GM23338 (cell line): ENCODE data around the gene TTBK1. TPM values are rescaled to one million over a fixed set of nuclear protein-coding genes. Genes with fewer than 3 reads are reported as not detected.

ENCODE experiments used
- ATAC-seq: fragments of 200-7000 bp; cut with Tn5 transposase; 3 replicates; pipeline ENCODE4 v1.9.1; 2020
- DNase-seq: peaks from one replicate; pipeline ENCODE4 v3.0.0-alpha.2; 2015; ENCODE audit warnings: low spot score
- H2AFZ ChIP-seq: fragments of 200-600 bp; sonication (generic); 2 replicates; pipeline ENCODE4 v1.8.0; 2016; ENCODE audit warnings: antibody characterized with exemption, mild to moderate bottlenecking, moderate library complexity
- H3F3A ChIP-seq: fragments of 200-600 bp; sonication (generic); replicated peaks from 2 replicates; pipeline ENCODE4 v1.8.0; 2017; ENCODE audit warnings: antibody characterized with exemption, mixed run types, low read depth
- H3K27ac ChIP-seq: fragments of 200-600 bp; sonication (generic); 2 replicates; pipeline ENCODE4 v1.6.1; 2016; ENCODE audit warnings: low read depth
- H3K27me3 ChIP-seq: fragments of 200-600 bp; sonication (generic); 2 replicates; pipeline ENCODE4 v1.8.0; 2016; ENCODE audit warnings: mild to moderate bottlenecking, mixed run types, moderate library complexity; ENCODE audit not compliant: insufficient read depth
- H3K36me3 ChIP-seq: fragments of 200-600 bp; sonication (generic); 2 replicates; pipeline ENCODE4 v1.8.0; 2016; ENCODE audit warnings: mild to moderate bottlenecking; ENCODE audit not compliant: insufficient read depth
- H3K4me1 ChIP-seq: fragments of 200-600 bp; sonication (generic); 2 replicates; pipeline ENCODE4 v1.8.0; 2016; ENCODE audit warnings: mild to moderate bottlenecking, moderate library complexity; ENCODE audit not compliant: insufficient read depth
- H3K4me2 ChIP-seq: fragments of 200-600 bp; sonication (generic); 2 replicates; pipeline ENCODE4 v1.7.1; 2017; ENCODE audit warnings: mixed run types
- H3K4me3 ChIP-seq: fragments of 200-600 bp; sonication (generic); 2 replicates; pipeline ENCODE4 v1.6.1; 2016; ENCODE audit warnings: mixed run types
- H3K79me2 ChIP-seq: fragments of 200-600 bp; sonication (generic); replicated peaks from 2 replicates; pipeline ENCODE4 v1.8.0; 2017; ENCODE audit warnings: mild to moderate bottlenecking; ENCODE audit not compliant: insufficient read depth
- H3K9me2 ChIP-seq: fragments of 200-600 bp; sonication (generic); 2 replicates; pipeline ENCODE4 v1.8.0; 2017; ENCODE audit not compliant: insufficient read depth
- H4K20me1 ChIP-seq: fragments of 200-600 bp; sonication (generic); replicated peaks from 2 replicates; pipeline ENCODE4 v1.8.0; 2017; ENCODE audit warnings: mild to moderate bottlenecking; ENCODE audit not compliant: insufficient read depth
- H3K27ac Mint-ChIP-seq: 2 replicates; pipeline ENCODE4 v1.8.0; 2020; ENCODE audit warnings: inconsistent platforms, mild to moderate bottlenecking, moderate library complexity, mixed read lengths
- H3K27me3 Mint-ChIP-seq: 3 replicates; pipeline ENCODE4 v1.8.0; 2022; ENCODE audit warnings: low read depth, mild to moderate bottlenecking, moderate library complexity, mixed read lengths, inconsistent platforms; ENCODE audit not compliant: insufficient read depth, poor library complexity
- H3K36me3 Mint-ChIP-seq: 3 replicates; pipeline ENCODE4 v1.8.0; 2021; ENCODE audit warnings: low read depth, mild to moderate bottlenecking, inconsistent platforms, moderate library complexity, mixed read lengths
- H3K4me1 Mint-ChIP-seq: 3 replicates; pipeline ENCODE4 v1.8.0; 2020; ENCODE audit warnings: mild to moderate bottlenecking, inconsistent platforms, mixed read lengths
- H3K4me3 Mint-ChIP-seq: 3 replicates; pipeline ENCODE4 v1.8.0; 2021; ENCODE audit warnings: moderate library complexity, mild to moderate bottlenecking, inconsistent platforms, mixed read lengths
- H3K9me3 Mint-ChIP-seq: 3 replicates; pipeline ENCODE4 v1.8.0; 2020; ENCODE audit warnings: moderate library complexity, mild to moderate bottlenecking, inconsistent platforms, mixed read lengths
- CREB1 ChIP-seq: fragments of 250-450 bp; sonication (Bioruptor Pico); IDR thresholded peaks from 2 replicates; pipeline ENCODE4 v1.5.0; 2020; ENCODE audit warnings: low read depth, mild to moderate bottlenecking, moderate library complexity
- EZH2 ChIP-seq: fragments of 200-600 bp; sonication (generic); IDR thresholded peaks from one replicate; pipeline ENCODE4 v1.8.0; 2017; ENCODE audit warnings: antibody characterized with exemption, mild to moderate bottlenecking, low read depth; ENCODE audit not compliant: unreplicated experiment
- EZH2phosphoT487 ChIP-seq: fragments of 200-600 bp; sonication (generic); IDR thresholded peaks from one replicate; pipeline ENCODE4 v1.8.1; 2018; ENCODE audit warnings: antibody characterized with exemption; ENCODE audit not compliant: unreplicated experiment
- JUNB ChIP-seq: IDR thresholded peaks from one replicate; pipeline ENCODE4 v1.6.1; 2016; ENCODE audit warnings: antibody characterized with exemption; ENCODE audit not compliant: unreplicated experiment
- NANOG ChIP-seq: IDR thresholded peaks from 2 replicates; pipeline ENCODE4 v1.6.1; 2016; ENCODE audit warnings: antibody characterized with exemption, borderline replicate concordance
- POLR2AphosphoS5 ChIP-seq: IDR thresholded peaks from 2 replicates; pipeline ENCODE4 v1.6.1; 2016; ENCODE audit warnings: antibody characterized with exemption, low read depth
- STAT1 ChIP-seq: IDR thresholded peaks from one replicate; pipeline ENCODE4 v1.6.1; 2016; ENCODE audit warnings: antibody characterized with exemption; ENCODE audit not compliant: unreplicated experiment
- ZNF114 ChIP-seq: fragments of 250-450 bp; sonication (Bioruptor Pico); IDR thresholded peaks from 2 replicates; pipeline ENCODE4 v1.5.0; 2020; ENCODE audit warnings: mild to moderate bottlenecking, moderate library complexity
- ZNF331 ChIP-seq: fragments of 250-450 bp; sonication (Bioruptor Pico); IDR thresholded peaks from 2 replicates; pipeline ENCODE4 v1.5.0; 2020; ENCODE audit warnings: low read depth, mild to moderate bottlenecking, moderate library complexity
- polyA plus RNA-seq: library from polyadenylated mRNA; unstranded; fragments of >200 nt; fragmentation: Nextera tagmentation; extraction: Ambion mirVana; gene quantifications from 2 replicates; pipeline ENCODE4 v1.2.1, GENCODE V29; 2016
- total RNA-seq: library from RNA; depleted of rRNA; stranded (reverse); fragments of >200 nt; shearing (Covaris generic); gene quantifications from 2 replicates; pipeline ENCODE4 v1.2.3, GENCODE V29; 2014
- TF ChIP-seq, protein P1 (sequence below): fragments of 250-450 bp; sonication (Bioruptor Pico); IDR thresholded peaks from 2 replicates; pipeline ENCODE4 v1.5.0; 2020; ENCODE audit warnings: mild to moderate bottlenecking, moderate library complexity
- TF ChIP-seq, protein P2 (sequence below): IDR thresholded peaks from 2 replicates; pipeline ENCODE4 v1.6.1; 2016; ENCODE audit warnings: antibody characterized with exemption
- TF ChIP-seq, protein P3 (sequence below), 2 experiments: fragments of 200-600 bp in 1 of 2; sonication (generic) in 1 of 2; conservative IDR thresholded peaks; 2 replicates each; pipeline versions ENCODE4 v1.5.1 to v1.6.1; 2016 to 2017; ENCODE audit warnings: antibody characterized with exemption in 2 of 2, low read depth in 2 of 2, mild to moderate bottlenecking in 2 of 2, moderate library complexity in 1 of 2
- TF ChIP-seq, protein P4 (sequence below): IDR thresholded peaks from one replicate; pipeline ENCODE4 v1.6.1; 2018; ENCODE audit warnings: antibody characterized with exemption; ENCODE audit not compliant: unreplicated experiment

TTBK1 gene
- total and polyA plus RNA-seq, 2 experiments from 2014 or later: 0.29 to 1.1 TPM

DNA sequence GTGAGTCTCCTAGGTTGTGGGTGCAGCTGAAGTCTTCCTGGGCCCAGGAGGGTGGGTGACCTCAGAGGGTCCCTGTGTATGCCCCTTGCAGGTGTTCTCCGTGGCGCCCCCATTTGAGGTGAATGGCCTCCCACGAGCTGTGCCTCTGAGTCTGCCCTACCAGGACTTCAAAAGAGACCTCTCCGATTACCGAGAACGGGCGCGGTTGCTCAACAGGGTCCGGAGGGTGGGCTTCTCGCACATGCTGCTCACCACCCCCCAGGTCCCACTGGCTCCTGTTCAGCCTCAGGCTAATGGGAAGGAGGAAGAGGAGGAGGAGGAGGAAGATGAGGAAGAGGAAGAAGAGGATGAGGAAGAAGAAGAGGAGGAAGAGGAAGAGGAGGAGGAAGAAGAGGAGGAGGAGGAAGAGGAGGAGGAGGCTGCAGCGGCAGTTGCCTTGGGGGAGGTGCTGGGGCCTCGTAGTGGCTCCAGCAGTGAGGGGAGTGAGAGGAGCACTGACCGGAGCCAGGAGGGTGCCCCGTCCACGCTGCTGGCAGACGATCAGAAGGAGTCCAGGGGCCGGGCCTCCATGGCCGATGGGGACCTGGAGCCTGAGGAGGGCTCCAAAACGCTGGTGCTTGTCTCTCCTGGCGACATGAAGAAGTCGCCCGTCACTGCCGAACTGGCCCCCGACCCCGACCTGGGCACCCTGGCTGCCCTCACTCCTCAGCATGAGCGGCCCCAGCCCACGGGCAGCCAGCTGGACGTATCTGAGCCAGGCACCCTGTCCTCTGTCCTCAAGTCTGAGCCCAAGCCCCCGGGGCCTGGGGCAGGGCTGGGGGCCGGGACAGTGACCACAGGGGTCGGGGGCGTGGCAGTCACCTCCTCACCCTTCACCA lies 39.6 kb downstream of the TTBK1 start:
- H3K36me3 ChIP-seq: no peaks in the 10 kb centered on the region
- H4K20me1 ChIP-seq: no peaks in the 10 kb centered on the region
- H3K27ac ChIP-seq: no peak overlapping the region
- no peak overlapping the region for H3K4me2 ChIP-seq
- no peak overlapping the region for H3K4me3 Mint-ChIP-seq
- H3K4me3 ChIP-seq: no peak overlapping the region
- TF ChIP-seq STAT1 (no peak), EZH2 (no peak), JUNB (no peak), ZNF114 (no peak), NANOG (no peak), ZNF331 (CRISPR knock-in tag) (no peak), EZH2phosphoT487 (no peak), CREB1 (CRISPR knock-in tag) (no peak), POLR2AphosphoS5 (no peak)
- TF ChIP-seq, protein P1, sequence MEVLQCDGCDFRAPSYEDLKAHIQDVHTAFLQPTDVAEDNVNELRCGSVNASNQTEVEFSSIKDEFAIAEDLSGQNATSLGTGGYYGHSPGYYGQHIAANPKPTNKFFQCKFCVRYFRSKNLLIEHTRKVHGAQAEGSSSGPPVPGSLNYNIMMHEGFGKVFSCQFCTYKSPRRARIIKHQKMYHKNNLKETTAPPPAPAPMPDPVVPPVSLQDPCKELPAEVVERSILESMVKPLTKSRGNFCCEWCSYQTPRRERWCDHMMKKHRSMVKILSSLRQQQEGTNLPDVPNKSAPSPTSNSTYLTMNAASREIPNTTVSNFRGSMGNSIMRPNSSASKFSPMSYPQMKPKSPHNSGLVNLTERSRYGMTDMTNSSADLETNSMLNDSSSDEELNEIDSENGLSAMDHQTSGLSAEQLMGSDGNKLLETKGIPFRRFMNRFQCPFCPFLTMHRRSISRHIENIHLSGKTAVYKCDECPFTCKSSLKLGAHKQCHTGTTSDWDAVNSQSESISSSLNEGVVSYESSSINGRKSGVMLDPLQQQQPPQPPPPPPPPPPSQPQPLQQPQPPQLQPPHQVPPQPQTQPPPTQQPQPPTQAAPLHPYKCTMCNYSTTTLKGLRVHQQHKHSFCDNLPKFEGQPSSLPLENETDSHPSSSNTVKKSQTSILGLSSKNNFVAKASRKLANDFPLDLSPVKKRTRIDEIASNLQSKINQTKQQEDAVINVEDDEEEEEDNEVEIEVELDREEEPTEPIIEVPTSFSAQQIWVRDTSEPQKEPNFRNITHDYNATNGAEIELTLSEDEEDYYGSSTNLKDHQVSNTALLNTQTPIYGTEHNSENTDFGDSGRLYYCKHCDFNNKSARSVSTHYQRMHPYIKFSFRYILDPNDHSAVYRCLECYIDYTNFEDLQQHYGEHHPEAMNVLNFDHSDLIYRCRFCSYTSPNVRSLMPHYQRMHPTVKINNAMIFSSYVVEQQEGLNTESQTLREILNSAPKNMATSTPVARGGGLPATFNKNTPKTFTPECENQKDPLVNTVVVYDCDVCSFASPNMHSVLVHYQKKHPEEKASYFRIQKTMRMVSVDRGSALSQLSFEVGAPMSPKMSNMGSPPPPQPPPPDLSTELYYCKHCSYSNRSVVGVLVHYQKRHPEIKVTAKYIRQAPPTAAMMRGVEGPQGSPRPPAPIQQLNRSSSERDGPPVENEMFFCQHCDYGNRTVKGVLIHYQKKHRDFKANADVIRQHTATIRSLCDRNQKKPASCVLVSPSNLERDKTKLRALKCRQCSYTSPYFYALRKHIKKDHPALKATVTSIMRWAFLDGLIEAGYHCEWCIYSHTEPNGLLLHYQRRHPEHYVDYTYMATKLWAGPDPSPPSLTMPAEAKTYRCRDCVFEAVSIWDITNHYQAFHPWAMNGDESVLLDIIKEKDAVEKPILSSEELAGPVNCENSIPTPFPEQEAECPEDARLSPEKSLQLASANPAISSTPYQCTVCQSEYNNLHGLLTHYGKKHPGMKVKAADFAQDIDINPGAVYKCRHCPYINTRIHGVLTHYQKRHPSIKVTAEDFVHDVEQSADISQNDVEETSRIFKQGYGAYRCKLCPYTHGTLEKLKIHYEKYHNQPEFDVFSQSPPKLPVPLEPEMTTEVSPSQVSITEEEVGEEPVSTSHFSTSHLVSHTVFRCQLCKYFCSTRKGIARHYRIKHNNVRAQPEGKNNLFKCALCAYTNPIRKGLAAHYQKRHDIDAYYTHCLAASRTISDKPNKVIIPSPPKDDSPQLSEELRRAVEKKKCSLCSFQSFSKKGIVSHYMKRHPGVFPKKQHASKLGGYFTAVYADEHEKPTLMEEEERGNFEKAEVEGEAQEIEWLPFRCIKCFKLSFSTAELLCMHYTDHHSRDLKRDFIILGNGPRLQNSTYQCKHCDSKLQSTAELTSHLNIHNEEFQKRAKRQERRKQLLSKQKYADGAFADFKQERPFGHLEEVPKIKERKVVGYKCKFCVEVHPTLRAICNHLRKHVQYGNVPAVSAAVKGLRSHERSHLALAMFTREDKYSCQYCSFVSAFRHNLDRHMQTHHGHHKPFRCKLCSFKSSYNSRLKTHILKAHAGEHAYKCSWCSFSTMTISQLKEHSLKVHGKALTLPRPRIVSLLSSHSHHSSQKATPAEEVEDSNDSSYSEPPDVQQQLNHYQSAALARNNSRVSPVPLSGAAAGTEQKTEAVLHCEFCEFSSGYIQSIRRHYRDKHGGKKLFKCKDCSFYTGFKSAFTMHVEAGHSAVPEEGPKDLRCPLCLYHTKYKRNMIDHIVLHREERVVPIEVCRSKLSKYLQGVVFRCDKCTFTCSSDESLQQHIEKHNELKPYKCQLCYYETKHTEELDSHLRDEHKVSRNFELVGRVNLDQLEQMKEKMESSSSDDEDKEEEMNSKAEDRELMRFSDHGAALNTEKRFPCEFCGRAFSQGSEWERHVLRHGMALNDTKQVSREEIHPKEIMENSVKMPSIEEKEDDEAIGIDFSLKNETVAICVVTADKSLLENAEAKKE (CRISPR knock-in tag): no peak
- TF ChIP-seq, protein P2, sequence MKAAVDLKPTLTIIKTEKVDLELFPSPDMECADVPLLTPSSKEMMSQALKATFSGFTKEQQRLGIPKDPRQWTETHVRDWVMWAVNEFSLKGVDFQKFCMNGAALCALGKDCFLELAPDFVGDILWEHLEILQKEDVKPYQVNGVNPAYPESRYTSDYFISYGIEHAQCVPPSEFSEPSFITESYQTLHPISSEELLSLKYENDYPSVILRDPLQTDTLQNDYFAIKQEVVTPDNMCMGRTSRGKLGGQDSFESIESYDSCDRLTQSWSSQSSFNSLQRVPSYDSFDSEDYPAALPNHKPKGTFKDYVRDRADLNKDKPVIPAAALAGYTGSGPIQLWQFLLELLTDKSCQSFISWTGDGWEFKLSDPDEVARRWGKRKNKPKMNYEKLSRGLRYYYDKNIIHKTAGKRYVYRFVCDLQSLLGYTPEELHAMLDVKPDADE: no peak
- TF ChIP-seq, protein P3, sequence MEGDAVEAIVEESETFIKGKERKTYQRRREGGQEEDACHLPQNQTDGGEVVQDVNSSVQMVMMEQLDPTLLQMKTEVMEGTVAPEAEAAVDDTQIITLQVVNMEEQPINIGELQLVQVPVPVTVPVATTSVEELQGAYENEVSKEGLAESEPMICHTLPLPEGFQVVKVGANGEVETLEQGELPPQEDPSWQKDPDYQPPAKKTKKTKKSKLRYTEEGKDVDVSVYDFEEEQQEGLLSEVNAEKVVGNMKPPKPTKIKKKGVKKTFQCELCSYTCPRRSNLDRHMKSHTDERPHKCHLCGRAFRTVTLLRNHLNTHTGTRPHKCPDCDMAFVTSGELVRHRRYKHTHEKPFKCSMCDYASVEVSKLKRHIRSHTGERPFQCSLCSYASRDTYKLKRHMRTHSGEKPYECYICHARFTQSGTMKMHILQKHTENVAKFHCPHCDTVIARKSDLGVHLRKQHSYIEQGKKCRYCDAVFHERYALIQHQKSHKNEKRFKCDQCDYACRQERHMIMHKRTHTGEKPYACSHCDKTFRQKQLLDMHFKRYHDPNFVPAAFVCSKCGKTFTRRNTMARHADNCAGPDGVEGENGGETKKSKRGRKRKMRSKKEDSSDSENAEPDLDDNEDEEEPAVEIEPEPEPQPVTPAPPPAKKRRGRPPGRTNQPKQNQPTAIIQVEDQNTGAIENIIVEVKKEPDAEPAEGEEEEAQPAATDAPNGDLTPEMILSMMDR (conservative IDR thresholded peaks at IDR 0.05; ENCODE audit: low read depth in 2 of 2): no peak
- TF ChIP-seq, protein P4, sequence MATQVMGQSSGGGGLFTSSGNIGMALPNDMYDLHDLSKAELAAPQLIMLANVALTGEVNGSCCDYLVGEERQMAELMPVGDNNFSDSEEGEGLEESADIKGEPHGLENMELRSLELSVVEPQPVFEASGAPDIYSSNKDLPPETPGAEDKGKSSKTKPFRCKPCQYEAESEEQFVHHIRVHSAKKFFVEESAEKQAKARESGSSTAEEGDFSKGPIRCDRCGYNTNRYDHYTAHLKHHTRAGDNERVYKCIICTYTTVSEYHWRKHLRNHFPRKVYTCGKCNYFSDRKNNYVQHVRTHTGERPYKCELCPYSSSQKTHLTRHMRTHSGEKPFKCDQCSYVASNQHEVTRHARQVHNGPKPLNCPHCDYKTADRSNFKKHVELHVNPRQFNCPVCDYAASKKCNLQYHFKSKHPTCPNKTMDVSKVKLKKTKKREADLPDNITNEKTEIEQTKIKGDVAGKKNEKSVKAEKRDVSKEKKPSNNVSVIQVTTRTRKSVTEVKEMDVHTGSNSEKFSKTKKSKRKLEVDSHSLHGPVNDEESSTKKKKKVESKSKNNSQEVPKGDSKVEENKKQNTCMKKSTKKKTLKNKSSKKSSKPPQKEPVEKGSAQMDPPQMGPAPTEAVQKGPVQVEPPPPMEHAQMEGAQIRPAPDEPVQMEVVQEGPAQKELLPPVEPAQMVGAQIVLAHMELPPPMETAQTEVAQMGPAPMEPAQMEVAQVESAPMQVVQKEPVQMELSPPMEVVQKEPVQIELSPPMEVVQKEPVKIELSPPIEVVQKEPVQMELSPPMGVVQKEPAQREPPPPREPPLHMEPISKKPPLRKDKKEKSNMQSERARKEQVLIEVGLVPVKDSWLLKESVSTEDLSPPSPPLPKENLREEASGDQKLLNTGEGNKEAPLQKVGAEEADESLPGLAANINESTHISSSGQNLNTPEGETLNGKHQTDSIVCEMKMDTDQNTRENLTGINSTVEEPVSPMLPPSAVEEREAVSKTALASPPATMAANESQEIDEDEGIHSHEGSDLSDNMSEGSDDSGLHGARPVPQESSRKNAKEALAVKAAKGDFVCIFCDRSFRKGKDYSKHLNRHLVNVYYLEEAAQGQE: no peak
- H2AFZ ChIP-seq: no peak overlapping the region
- H3K4me1 Mint-ChIP-seq: peaks cover 22% of the 10 kb centered on the region
- peaks cover 17% of the 10 kb centered on the region for H3K4me1 ChIP-seq
- peaks cover 24% of the 10 kb centered on the region for H3K27me3 ChIP-seq
- no peaks in the 10 kb centered on the region for H3K9me2 ChIP-seq
- no peak overlapping the region for H3K27ac Mint-ChIP-seq
- no peaks in the 10 kb centered on the region for H3K79me2 ChIP-seq
- ATAC-seq (no peak), DNase-seq (no peak)
- no peaks in the 10 kb centered on the region for H3K36me3 Mint-ChIP-seq
- H3K9me3 Mint-ChIP-seq: no peaks in the 10 kb centered on the region
- H3F3A ChIP-seq: peaks cover 2% of the 10 kb centered on the region; the same call in 1 of the 2 replicates
- peaks cover 25% of the 10 kb centered on the region for H3K27me3 Mint-ChIP-seq
